Activated CD4-positive, alpha-beta T cell treated with anti-CD3 and anti-CD28 coated beads, Interleukin-10, Interleukin-2, amounts not matched to agents 100 ng/mL and 50 ng/mL, durations not matched to agents 16 hours and 8 hours (primary cell): ENCODE measurements around the gene ELAVL4.

Experiments
- DNase-seq: peaks from one replicate; pipeline ENCODE4 v3.0.0-alpha.2; 2020

ELAVL4 gene

DNA sequence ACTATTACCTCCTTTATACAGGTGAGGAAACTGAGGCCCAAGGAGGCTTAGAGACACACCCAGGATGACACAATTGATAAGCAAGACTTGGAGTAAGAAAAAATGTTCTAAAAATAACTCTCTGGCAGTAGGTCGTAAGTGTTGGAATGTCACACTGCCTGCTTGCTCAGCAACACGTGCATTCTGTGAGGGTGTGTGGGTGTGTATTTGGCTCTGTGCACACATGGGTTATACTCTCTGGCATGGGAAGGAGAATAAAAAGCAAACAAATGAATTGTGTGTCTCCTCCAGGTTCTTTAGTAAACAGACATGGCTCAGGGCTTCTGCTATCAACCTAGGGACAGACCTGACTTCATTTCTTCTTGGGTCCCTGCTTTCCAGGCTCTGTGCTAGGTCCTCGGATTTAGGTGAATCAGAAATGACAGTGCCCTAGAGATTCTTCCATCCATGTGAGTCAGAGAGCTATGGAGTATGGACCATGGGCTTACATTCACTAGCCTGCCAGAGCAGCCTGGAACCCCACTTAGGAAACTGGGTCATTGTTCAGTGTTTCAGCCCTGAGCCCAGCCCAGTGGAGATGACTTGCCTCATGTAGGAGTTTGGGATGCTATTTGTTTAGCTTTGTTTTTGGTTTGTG, 72.4 kb downstream of the ELAVL4 start:
- DNase-seq = no peak

- no peak for DNase-seq
These were observed 74.8 kb downstream of the ELAVL4 start for GRCh38 chr1:50183378-50184133.

GRCh38 chr1:50189369-50189768, 80.6 kb downstream of the ELAVL4 start:
- DNase-seq = no peak

DNA sequence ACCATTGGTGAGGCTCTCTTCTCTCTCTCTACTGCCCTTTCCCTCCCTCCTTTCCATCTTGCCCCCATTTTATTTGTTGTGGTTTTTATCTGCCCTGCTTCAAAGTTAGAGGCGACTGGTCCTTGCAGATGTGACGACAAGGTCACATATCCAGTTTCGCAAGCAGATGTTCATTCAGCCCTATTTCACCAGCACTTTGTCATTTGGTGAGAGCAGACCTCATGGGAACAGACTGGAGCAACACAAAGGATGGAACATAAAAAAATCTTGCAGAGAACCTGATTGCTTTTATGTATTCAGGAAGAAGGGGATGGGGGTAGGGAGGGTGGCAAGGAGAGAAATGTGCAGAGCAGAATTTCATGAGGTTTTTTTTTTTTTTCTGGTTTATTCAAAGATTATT, 84.3 kb downstream of the ELAVL4 start:
- DNase-seq = no peak

DNA sequence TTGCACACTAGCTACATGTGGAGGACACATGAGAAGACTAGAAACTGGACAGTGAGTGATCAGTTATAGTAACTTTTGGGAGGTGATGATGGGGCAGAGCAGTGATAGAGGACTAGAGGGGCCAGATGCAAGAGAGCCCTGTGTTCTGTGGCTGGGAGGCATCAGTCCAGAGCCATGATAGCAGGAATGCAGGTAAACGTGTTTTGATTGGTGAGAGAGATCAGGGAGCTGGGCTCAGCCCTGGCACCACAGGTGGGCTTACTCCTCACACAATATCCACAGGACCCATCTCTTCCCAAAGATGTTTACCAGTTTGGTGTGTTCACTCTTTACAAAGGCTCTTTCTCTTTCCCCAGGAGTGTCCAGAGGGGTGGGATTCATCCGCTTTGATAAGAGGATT, 86.5 kb downstream of the ELAVL4 start:
- no peak for DNase-seq

- no peak for DNase-seq
These were observed 87.4 kb downstream of the ELAVL4 start for GRCh38 chr1:50196081-50196480.

- DNase-seq = no peak
These were observed 88.5 kb downstream of the ELAVL4 start for GRCh38 chr1:50197216-50197615.

DNA sequence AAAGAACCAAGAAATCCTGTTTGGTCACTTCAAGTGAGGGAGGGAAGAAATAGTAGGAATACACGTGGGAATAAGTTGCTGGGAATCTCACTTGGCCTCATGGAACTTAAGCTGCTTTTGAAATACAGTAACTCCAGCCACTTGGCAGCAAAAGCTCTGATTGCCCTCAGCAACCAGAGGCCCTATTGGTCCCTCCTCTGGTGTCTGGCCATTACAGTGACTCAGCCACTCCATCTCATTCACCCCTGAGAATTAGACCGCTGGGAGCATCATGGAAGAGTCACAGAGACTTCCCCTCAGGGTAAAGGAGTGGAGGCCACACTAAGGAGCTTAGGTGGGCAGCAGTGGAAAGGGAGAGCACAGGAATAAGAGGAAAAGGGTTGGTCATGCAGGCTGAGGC, 99.6 kb downstream of the ELAVL4 start:
- DNase-seq = no peak

DNA sequence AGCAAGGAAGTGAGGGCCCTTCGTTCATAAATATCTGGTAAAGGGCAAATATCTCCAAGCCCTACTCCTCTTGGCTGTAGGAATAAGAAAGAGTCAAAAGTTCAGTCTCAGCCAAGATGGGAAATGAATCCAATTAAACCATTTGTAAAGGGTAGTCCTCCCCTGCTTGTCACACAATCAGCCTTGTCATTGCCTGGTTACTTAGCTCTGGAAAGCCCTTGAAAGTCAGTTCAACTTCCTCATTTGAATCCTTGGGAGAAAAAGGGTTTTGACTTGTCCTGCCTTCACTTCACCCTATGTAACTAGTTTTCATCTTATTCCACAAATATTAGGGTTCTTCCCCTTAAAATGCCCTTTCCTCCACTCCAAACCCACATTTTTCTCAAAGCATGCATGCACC, 100.0 kb downstream of the ELAVL4 start:
- DNase-seq = no peak

DNA sequence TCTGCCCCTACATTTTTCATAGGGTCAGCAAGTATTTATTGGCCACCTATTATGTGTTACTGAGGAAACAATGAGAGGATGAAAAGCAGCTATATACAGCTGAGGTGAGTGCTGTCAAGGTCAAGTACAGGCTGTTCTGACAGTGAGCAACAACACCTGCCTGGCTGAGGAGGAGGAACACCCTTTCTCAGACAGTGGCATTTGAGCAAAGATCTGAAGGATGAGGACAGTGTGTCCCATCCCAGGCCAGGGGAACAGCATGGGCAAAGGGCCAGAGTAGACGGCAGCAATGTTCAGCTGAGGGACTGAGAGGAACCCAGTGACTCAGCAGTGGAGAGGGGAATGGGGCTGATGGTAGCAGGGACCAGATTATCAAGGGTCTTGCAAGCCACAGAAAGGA, 101.0 kb downstream of the ELAVL4 start:
- DNase-seq = no peak

DNA sequence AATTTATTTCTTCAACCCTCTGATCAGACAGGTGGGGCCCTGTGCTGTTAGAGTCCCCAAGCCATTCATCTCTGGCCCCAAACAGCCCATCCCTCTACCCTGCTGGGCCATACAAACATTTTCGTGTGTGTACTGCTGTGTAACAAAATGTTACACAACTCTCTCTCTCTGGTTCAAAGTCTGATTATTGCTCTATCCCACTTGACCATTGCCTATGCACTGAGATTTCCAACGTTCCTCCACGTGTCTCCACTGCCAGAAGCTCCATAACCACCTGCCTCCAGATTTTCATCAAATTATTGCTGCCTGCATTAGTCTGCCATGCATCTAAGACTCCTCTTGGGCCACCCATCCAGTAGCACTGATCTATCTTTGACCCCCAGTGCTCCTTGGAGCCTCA, 104.8 kb downstream of the ELAVL4 start:
- DNase-seq = no peak

- no peak for DNase-seq
These were observed 106.0 kb downstream of the ELAVL4 start for GRCh38 chr1:50214717-50215116.

GRCh38 chr1:50218344-50219120, 109.8 kb downstream of the ELAVL4 start:
- DNase-seq = no peak

GRCh38 chr1:50228871-50229384, 120.2 kb downstream of the ELAVL4 start:
- DNase-seq = no peak

DNA sequence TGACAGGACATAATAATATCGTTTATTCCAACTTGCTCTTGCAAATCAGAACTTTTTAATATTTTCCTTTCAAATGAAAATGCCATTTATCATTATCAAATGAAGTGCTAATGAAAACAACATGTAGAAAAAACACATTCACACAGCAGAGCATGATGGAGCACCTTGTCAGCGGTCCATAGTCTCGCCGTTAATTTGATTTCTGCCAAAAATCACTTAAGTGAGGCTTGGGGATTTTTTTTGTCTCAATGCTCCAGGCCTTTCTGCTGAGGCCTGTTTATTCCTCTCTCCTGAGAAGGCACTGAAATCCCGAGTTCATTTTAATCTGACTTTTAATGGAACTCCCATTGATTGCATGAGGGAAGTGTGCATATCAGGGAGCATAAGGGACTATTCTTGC, 122.5 kb downstream of the ELAVL4 start:
- DNase-seq = no peak

DNA sequence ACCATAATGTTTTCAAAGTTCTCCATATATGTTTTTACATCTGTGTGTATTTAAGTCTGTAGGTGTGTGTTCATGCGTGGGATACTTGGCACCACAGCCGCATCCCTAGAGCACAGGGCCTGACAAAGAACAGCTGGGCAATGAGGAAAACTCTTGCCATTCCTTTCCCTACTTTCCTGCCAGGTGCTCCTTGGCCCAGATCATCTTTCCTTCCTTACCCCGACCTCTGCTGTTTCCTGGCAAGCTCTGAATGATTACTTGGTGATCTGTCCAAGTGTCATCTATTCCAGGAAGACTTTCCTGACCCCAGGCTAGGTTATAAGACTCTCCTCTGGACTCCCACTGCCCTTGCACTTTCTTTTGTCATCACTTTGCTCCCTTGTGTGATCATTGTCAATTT, 123.6 kb downstream of the ELAVL4 start:
- no peak for DNase-seq

DNA sequence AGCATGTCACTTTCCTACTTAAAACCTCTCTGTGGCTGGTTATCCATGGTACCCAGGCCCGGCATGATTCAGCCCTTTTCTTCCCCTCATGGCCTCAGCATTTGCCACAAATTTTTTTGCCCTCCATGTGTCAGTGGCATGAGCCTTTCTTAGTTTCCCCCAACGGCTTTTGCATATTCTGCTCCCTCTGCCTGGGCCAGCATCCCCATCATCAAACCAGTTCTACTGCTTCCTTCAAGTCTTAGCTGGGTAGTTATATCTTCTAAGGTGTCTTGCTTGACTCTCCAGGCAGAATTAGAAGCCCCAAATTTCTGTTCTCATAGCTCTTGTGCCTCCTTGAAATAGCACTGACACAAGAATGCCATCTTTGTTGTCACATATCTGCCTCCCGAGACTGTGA, 127.9 kb downstream of the ELAVL4 start:
- no peak for DNase-seq

GRCh38 chr1:50237056-50237455, 128.3 kb downstream of the ELAVL4 start:
- no peak for DNase-seq

GRCh38 chr1:50243939-50244338, 135.2 kb downstream of the ELAVL4 start:
- DNase-seq = no peak

DNA sequence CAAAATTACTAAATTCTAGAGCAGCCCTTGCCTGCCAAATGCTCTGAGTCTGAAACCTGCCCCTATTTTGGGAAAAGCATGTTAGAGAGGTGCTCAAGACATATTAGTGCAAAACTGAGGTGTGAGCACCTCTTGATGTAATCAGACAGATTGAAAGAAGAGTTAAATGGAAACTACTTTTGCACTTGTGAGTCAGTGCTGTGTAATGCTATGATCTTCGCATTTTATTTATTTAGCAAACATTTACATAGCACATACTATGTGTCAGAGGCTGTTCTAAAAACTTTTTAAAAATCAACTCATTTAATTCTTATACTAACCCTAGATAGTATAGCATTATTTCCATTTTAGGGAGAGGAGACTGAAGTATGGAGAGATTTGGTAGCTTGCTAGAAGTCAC, 138.1 kb downstream of the ELAVL4 start:
- DNase-seq = no peak

DNA sequence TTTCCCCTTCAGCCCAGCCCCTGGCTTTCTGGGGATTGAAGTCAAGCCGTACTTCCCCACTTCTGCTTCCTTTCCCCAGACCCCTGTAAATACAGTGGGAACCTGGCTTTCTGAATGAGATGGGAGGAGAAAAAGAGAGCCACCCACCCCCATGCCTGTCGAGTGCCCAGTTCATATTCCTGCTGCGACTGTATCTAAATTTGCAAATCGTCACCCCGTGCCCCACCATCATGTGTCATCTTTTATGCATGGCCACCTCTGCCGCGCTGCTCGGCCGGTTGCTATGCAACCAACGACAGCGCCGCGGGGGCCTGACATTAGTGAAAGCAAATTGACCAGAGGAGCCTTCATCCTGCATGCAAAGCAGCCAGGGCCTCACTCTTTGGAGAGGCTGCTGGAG, 143.0 kb downstream of the ELAVL4 start:
- DNase-seq = no peak

DNA sequence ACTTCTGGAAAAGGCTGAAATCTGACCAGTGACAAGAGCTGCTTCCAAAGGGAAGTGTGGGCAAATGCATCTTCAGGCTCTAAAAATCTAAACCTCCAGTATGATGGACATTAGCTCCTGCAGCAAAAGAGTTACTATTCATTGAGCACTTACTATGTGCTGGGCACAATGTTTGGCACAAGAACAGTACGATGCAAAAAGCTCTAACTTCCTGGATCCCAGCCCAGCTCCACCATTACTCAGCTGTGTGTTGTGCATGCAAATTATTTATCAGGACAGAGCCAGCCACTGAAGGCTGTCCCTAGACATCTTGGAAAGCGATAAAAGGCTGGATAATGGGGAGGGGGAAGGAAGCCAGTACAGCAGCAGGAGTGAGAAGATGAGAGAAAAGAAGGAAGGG, 143.5 kb downstream of the ELAVL4 start:
- DNase-seq = no peak
